PC-3 (cell line): ENCODE measurements around the gene CAMTA2. TPM values are rescaled to one million over a fixed set of nuclear protein-coding genes. Genes with fewer than 3 reads are reported as not detected.
A peak's percentile ranks its signal among the peaks of the same experiment; 100 is the strongest.

Experiments used
- ATAC-seq: fragments of 200-7000 bp; cut with Tn5 transposase; 2 replicates; pipeline ENCODE4 v1.9.1; 2020; ENCODE audit warnings: mild to moderate bottlenecking, moderate library complexity
- BruUV-seq: library from RNA; stranded (reverse); fragments of 400-500 nt; replicated peaks from 2 replicates; lab custom pipeline; 2021; lab: Mats Ljungman, UMichigan
- CTCF ChIA-PET: fragments of 300-600 bp; sonication (Branson Sonifier 250); formaldehyde crosslinking; loops from one replicate; lab custom pipeline; 2022; ENCODE audit warnings: antibody characterized with exemption; lab: Charles Lee
- POLR2A ChIA-PET: fragments of 300-600 bp; sonication (Branson Sonifier 250); formaldehyde crosslinking; loops from one replicate; lab custom pipeline; 2022; ENCODE audit warnings: antibody characterized with exemption; ENCODE audit not compliant: unreplicated experiment; lab: Charles Lee
- DNase-seq: peaks from one replicate; pipeline ENCODE4 v3.0.0-alpha.2; 2015
- H2AFZ ChIP-seq: fragments of 300-600 bp; sonication (generic); 2 replicates; pipeline ENCODE4 v1.6.0; 2016; ENCODE audit warnings: antibody characterized with exemption, low read length
- H3F3A ChIP-seq: fragments of 300-600 bp; sonication (generic); one replicate; pipeline ENCODE4 v1.6.0; 2017; ENCODE audit warnings: antibody characterized with exemption, low read length, control low read depth, mild to moderate bottlenecking; ENCODE audit not compliant: unreplicated experiment
- H3K27ac ChIP-seq: fragments of 300-600 bp; sonication (generic); 2 replicates; pipeline ENCODE4 v1.5.1; 2016; ENCODE audit warnings: mild to moderate bottlenecking, low read length
- H3K27me3 ChIP-seq: fragments of 300-600 bp; sonication (generic); 2 replicates; pipeline ENCODE4 v1.6.1; 2016; ENCODE audit warnings: low read length, mixed read lengths
- H3K36me3 ChIP-seq: fragments of 300-600 bp; sonication (generic); 2 replicates; pipeline ENCODE4 v1.6.1; 2016; ENCODE audit warnings: low read depth, mixed run types, low read length, mixed read lengths
- H3K4me1 ChIP-seq: fragments of 300-600 bp; sonication (generic); 2 replicates; pipeline ENCODE4 v1.5.1; 2016; ENCODE audit warnings: low read length; ENCODE audit not compliant: insufficient read depth
- H3K4me2 ChIP-seq: fragments of 300-600 bp; sonication (generic); 2 replicates; pipeline ENCODE4 v1.6.0; 2016; ENCODE audit warnings: low read length
- H3K4me3 ChIP-seq: fragments of 300-600 bp; sonication (generic); 2 replicates; pipeline ENCODE4 v1.5.1; 2016; ENCODE audit warnings: mild to moderate bottlenecking, low read length, mixed read lengths
- H3K79me2 ChIP-seq: fragments of 300-600 bp; sonication (generic); 2 replicates; pipeline ENCODE4 v1.6.1; 2017; ENCODE audit warnings: low read length, mixed read lengths
- H3K9ac ChIP-seq: fragments of 300-600 bp; sonication (generic); 2 replicates; pipeline ENCODE4 v1.6.0; 2016; ENCODE audit warnings: mild to moderate bottlenecking, low read length
- H3K9me2 ChIP-seq: fragments of 300-600 bp; sonication (generic); replicated peaks from 2 replicates; pipeline ENCODE4 v1.6.1; 2016; ENCODE audit warnings: mixed run types, low read length, mixed read lengths
- H3K9me3 ChIP-seq: fragments of 300-600 bp; sonication (generic); 2 replicates; pipeline ENCODE4 v1.6.1; 2016; ENCODE audit warnings: low read length, mixed read lengths
- H4K20me1 ChIP-seq: fragments of 300-600 bp; sonication (generic); 2 replicates; pipeline ENCODE4 v1.6.1; 2016; ENCODE audit warnings: low read length, mixed read lengths
- EZH2 ChIP-seq: fragments of 300-600 bp; sonication (generic); IDR thresholded peaks from one replicate; pipeline ENCODE4 v1.6.1; 2017; ENCODE audit warnings: antibody characterized with exemption, mild to moderate bottlenecking, low read length; ENCODE audit not compliant: unreplicated experiment
- EZH2phosphoT487 ChIP-seq: fragments of 300-600 bp; sonication (generic); IDR thresholded peaks from 2 replicates; pipeline ENCODE4 v1.6.1; 2018; ENCODE audit warnings: mild to moderate bottlenecking, antibody characterized with exemption, low read length, borderline replicate concordance
- intact Hi-C: fragments of 100-400 bp; cut with micrococcal nuclease; formaldehyde crosslinking; loops from 2 replicates; pipeline ENCODE4 v1.9.0; 2023
- total RNA-seq: library from RNA; depleted of rRNA; stranded (reverse); fragments of >200 nt; gene quantifications from 2 replicates; pipeline ENCODE4 v1.2.3, GENCODE V29; 2014
- TF ChIP-seq, protein P1 (sequence below): fragments of 300-600 bp; sonication (generic); conservative IDR thresholded peaks from 2 replicates; pipeline ENCODE4 v1.5.1; 2017; ENCODE audit warnings: antibody characterized with exemption, low read depth, mild to moderate bottlenecking, low read length

CAMTA2 gene
- total RNA-seq, 1 experiment from 2014 or later: 6.2 TPM

DNA sequence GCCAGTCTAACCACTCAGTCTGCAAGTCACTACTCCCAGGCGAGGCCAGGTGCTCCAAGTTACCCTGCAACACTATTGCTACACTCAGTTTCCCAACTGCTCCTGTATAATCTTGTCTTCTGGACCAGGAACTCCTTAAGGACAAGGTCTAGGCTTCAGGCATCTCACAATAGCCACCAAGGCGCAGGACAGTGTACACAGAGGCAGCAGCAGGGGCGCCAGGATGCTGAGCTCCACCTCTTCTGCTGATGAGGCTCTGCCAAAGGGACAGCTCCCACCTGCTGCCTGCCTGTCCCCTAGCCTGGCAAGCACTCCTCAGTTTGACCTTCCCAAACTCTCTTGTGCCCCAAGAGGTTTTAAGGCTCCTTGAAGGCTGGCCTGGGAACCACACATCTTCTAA lies 51.0 kb downstream of the CAMTA2 start:
- intact Hi-C loops: no loop called here
- ChIA-PET CTCF (no interaction called here), POLR2A (no interaction called here)

DNA sequence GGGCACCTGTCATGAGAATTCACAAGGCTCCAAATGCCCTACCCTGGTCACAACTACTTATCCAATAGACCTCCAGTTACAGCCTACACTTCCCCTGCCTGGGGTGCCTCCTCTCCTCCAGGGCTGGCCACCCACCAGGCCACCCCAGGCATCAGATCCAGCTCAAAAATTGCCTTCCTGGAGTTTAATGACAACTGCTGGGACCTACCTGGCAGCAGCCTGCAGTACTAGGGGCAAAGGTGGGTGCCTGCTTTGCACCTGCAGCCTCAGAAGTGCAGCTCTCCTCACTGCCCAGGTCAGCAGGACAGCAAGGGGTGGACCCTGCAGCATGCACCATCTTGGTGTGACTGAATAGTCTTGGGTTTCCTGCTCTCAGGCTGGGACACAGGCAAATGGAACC lies 51.8 kb downstream of the CAMTA2 start:
- TF ChIP-seq EZH2 (no peak), EZH2phosphoT487 (no peak)
- TF ChIP-seq, protein P1, sequence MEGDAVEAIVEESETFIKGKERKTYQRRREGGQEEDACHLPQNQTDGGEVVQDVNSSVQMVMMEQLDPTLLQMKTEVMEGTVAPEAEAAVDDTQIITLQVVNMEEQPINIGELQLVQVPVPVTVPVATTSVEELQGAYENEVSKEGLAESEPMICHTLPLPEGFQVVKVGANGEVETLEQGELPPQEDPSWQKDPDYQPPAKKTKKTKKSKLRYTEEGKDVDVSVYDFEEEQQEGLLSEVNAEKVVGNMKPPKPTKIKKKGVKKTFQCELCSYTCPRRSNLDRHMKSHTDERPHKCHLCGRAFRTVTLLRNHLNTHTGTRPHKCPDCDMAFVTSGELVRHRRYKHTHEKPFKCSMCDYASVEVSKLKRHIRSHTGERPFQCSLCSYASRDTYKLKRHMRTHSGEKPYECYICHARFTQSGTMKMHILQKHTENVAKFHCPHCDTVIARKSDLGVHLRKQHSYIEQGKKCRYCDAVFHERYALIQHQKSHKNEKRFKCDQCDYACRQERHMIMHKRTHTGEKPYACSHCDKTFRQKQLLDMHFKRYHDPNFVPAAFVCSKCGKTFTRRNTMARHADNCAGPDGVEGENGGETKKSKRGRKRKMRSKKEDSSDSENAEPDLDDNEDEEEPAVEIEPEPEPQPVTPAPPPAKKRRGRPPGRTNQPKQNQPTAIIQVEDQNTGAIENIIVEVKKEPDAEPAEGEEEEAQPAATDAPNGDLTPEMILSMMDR: no peak
- intact Hi-C loops: no loop called here
- ATAC-seq (no peak), DNase-seq (no peak)
- Histone ChIP-seq H3K79me2 (peaks cover 22% of the 10 kb centered on the region), H2AFZ (no peak overlapping the region), H3K4me1 (peaks cover 14% of the 10 kb centered on the region), H3F3A (no peaks in the 10 kb centered on the region), H3K9ac (no peak overlapping the region), H3K4me2 (no peak overlapping the region), H3K27ac (no peak overlapping the region), H3K9me2 (no peaks in the 10 kb centered on the region), H3K27me3 (no peaks in the 10 kb centered on the region), H3K4me3 (no peak overlapping the region), H4K20me1 (no peaks in the 10 kb centered on the region), H3K36me3 (peaks cover 10% of the 10 kb centered on the region; the same call in 1 of the 2 replicates), H3K9me3 (no peaks in the 10 kb centered on the region)
- ChIA-PET CTCF (no interaction called here), POLR2A (interaction anchor here (0.5 kb wide), 1 partner anchor 154 kb away, joined by 4 read pairs; no protein-coding TSS in a partner anchor)
- BruUV-seq: no TSS peak

More for the DNA sequence above, 51.0 kb downstream of the CAMTA2 start:
- Histone ChIP-seq H3K9me2 (no peaks in the 10 kb centered on the region), H4K20me1 (no peaks in the 10 kb centered on the region), H3K9me3 (no peaks in the 10 kb centered on the region), H2AFZ (no peak overlapping the region), H3K36me3 (peaks cover 10% of the 10 kb centered on the region; the same call in 1 of the 2 replicates), H3F3A (no peaks in the 10 kb centered on the region), H3K4me2 (no peak overlapping the region), H3K27me3 (no peaks in the 10 kb centered on the region), H3K4me1 (peaks cover 15% of the 10 kb centered on the region), H3K27ac (no peak overlapping the region), H3K9ac (no peak overlapping the region), H3K79me2 (peaks cover 30% of the 10 kb centered on the region), H3K4me3 (no peak overlapping the region)
- BruUV-seq: no TSS peak
- no peak for ATAC-seq
- TF ChIP-seq EZH2phosphoT487 (no peak), EZH2 (no peak)
- TF ChIP-seq, protein P1: no peak
- no peak for DNase-seq

DNA sequence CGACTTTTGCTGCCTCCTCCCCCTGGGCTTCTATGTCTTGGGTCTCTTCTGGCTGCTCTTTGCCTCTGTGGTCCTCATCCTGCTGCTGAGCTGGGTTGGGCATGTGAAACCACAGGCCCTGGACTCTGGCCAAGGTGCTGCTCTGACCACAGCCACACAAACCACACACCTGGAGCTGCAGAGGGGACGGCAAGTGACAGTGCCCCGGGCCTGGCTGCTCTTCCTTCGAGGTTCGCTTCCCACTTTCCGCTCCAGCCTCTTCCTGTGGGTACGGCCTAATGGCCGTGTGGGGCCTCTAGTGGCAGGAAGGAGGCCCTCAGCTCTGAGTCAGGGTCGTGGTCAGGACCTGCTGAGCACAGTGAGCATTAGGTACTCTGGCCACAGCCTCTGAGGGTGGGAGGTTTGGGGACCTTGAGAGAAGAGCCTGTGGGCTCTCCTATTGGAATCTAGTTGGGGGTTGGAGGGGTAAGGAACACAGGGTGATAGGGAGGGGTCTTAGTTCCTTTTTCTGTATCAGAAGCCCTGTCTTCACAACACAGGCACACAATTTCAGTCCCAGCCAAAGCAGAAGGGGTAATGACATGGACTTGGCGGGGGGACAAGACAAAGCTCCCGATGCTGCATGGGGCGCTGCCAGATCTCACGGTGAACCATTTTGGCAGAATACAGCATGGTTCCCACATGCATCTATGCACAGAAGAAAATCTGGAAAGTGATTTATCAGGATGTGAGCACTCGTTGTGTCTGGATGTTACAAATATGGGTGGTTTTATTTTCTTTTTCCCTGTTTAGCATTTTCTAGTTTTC lies 53.1 kb downstream of the CAMTA2 start:
- Histone ChIP-seq H3K79me2 (peaks cover 17% of the 10 kb centered on the region), H3K4me2 (peak overlapping the region; percentile 13)
- POLR2A ChIA-PET: no interaction called here

More for the DNA sequence above, 53.1 kb downstream of the CAMTA2 start:
- peak; percentile 87 for ATAC-seq
- CTCF ChIA-PET: interaction anchor here (0.6 to 0.9 kb wide), 2 partner anchors 26 to 1412 kb away, joined by 5 to 8 read pairs; no protein-coding TSS in a partner anchor
- Histone ChIP-seq H3K36me3 (peaks cover 10% of the 10 kb centered on the region; the same call in 1 of the 2 replicates), H4K20me1 (no peaks in the 10 kb centered on the region), H3K9me2 (no peaks in the 10 kb centered on the region), H3K4me1 (peaks cover 14% of the 10 kb centered on the region), H3F3A (no peaks in the 10 kb centered on the region), H3K27ac (no peak overlapping the region), H3K27me3 (no peaks in the 10 kb centered on the region), H3K4me3 (no peak overlapping the region), H2AFZ (peak overlapping the region; percentile 9; the same call in 1 of the 2 replicates), H3K9me3 (no peaks in the 10 kb centered on the region), H3K9ac (no peak overlapping the region)
- peak; percentile 71 for DNase-seq
- no TSS peak for BruUV-seq
- intact Hi-C loops: no loop called here
- TF ChIP-seq, protein P1: peak; percentile 51
- TF ChIP-seq EZH2: no peak
- TF ChIP-seq EZH2phosphoT487: no peak
